Daoy (cell line): Measurements from ENCODE around the gene COL4A5. TPM values are rescaled to one million over a fixed set of nuclear protein-coding genes. Genes with fewer than 3 reads are reported as not detected.
"Not testable (repeated sequence)": the region's sequence is repeated elsewhere in the genome, so short reads cannot be mapped to it uniquely, and the experiment has no call there.

Experiments
- DNase-seq: peaks from one replicate; pipeline ENCODE4 v3.0.0-alpha.2; 2015; ENCODE audit warnings: low read depth
- total RNA-seq: library from RNA; depleted of rRNA; stranded (reverse); fragments of >200 nt; shearing (Covaris generic); gene quantifications from 2 replicates; pipeline ENCODE4 v1.2.3, GENCODE V29; 2014

Gene COL4A5
- total RNA-seq, 1 experiment from 2014 or later: 9.8 TPM

DNA sequence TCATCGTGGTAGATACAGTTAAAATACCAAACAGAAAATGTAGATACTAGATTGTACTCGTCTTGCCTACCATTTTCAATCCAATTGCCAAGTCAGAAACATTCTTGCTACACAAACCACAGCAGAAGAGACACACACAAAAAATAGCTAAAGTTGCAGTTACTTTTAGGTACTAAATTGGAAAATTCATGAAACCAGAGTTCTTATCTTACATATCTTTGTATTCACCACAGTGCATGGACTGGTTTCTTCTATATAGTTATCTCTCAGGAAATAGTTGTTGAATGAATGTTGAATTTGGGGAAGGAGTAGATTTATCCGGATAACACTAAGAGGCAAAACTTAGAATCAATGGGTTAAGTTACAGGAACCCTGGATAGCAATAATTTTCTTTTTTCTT, 14.2 kb downstream of the COL4A5 start:
- no peak for DNase-seq

DNA sequence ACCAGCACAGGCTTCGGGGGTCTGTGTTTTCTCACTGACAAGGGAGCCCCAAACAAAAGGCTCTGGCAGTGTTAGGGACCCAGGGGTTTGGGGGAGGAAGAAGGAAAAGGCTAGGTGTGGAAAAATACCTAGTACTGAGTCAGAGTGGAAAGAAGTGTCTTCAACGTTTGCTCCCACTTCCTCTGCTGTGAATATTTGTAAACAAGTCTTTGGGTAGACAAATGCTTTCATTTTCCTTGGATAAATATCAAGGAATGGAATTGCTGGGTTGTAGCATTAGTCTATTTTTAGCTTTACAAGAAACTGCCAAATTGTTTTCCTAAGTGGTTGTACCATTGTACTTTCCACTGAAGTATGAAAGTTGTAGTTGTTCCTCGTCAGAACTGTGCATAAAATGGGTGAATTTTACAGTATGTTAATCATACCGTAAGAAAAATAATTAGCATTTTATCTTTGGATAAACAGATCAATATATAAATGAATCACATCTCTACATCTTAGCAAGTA, 17.4 kb downstream of the COL4A5 start:
- DNase-seq: no peak

DNA sequence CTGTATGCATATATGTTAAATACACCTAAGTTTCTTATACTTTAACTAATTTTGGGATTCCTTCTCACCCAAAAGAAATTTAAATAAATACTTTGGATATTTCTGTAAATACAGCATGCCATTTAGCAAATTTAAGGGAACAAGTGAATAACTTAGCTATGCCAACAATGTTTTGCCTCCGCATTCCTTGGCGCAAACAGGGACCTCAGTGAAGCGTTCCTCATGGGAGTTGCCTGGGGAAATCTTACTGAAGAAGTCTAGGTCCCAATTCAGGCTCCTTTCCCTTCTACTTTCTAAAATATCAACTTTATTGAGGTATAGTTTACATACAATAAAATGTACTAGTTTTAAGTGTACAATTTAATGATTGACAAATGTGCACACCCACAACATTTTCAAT, 25.0 kb downstream of the COL4A5 start:
- DNase-seq: no peak

DNA sequence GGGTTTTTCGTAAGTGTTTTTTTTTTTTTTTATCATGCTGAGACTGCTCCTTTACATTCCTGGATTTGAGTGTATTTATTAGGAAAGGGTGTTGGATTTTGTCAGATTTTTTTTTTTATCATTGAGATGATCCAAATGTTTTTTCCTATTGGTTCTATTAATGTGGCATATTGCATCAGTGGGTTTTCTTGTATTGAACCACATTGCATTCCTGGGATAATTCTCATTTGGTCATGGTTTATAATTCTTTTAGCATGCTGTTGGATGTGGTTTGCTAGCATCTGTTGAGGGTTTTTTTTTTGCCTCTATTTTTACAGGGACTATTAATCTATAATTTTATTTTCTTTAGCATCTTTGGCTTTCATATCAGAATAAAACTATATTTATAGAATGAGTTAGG, 28.8 kb downstream of the COL4A5 start:
- DNase-seq: no peak

DNA sequence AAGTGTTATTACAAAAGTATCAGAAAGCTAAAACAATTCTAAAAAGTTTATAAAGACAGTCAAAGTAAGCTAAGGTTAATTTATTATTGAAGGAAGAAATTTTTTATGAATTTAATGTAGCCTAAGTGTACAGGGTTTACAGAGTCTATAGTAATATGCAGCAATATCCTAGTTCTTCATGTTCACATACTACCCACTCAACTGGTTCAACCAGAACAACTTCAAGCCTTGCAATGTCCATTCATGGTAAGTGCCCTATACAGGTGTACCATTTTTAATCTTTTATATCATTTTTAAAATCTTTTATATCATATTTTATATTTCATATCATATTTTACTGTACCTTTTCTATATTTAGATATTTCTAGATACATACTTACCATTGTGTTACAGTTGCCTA, 34.3 kb downstream of the COL4A5 start:
- no peak for DNase-seq

GRCh38 chrX:108481528-108481927, 41.9 kb downstream of the COL4A5 start:
- DNase-seq: not testable (repeated sequence)

DNA sequence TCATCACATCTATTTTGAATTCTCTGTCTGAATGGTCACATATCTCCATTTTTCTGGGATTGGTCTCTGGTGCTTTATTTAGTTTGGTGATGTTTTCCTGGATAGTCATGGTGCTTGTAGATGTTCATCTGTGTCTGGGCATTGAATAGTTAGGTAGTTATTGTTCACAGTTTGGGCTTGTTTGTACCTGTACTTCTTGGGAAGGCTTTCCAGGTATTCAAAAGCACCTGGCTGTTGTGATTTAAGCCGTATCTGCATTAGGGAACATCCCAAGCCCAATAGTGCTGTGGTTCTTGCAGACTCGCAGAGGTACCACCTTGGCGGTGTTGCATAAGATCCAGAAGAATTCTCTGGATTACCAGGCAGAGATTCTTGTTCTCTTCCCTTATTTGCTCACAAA, 44.6 kb downstream of the COL4A5 start:
- DNase-seq: no peak

- no peak for DNase-seq
Measured at GRCh38 chrX:108485960-108486359, 46.3 kb downstream of the COL4A5 start.

DNA sequence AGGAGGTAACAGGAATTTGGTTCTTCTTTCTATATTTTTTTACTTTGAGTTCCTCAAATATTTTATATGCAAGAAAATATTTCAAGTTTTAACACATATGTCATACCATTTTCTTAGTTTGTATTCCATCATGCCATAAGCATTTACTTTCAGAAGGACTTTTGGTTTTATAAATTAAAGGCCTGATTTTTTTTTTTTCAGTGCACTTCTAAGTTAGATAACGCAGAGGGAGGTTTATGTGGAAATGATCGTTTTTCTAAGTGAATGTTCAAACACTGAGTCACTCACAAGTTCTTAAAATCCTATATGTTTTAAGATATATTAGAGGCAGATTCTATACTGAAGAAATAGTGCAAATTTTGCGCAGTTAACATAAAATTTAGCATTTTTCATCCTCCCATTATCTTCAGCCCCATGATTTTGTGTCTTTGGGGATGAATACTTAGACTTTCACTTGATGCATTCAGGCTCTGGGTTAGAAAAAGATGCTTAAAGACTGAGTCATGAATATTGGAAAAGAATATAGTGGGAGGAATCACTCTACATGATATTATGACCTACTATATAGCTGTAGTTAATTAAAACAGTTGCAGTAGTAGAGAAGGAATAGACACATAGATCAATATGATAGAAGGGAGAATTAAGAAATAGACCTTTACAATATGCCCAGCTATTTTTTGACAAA, 54.9 kb downstream of the COL4A5 start:
- no peak for DNase-seq

DNA sequence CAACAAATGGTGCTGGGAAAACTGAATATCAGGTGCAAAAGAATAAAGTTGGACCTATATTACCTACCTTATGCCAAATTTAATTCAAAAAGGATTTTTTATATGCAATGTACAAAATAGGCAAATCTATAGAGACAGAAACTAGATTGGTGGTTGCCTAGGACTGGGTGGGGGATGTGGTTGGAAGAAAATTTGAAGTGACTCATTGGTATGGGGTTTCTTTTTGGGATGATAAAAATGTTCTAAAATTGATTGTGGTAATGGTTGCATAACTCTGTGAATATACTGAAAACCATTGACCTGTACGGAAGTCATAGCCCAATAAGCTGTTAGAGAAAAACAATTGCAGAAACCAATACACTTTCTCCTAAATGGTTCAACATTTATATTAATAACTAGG, 72.1 kb downstream of the COL4A5 start:
- DNase-seq: no peak

- no peak for DNase-seq
Measured at GRCh38 chrX:108516184-108516583, 76.5 kb downstream of the COL4A5 start.

GRCh38 chrX:108527724-108528123, 88.1 kb downstream of the COL4A5 start:
- no peak for DNase-seq

DNA sequence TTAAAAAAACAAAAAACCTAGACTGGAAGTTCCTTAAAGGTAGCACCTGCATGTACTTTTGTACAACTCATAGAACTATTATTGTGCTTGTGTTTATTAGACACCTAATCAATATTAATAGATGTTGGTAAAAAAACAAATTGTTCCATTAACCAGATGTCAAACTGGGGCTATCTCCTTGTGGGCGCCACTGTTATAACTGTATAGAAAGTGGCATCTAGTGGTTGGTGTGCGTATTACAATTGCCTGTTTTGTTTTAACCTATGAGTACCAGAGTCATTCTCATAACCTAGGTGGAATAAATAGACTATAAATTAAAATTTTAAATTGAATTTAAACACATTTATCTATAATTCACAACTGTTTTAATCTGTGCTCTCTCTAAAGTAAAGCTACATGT, 97.4 kb downstream of the COL4A5 start:
- peak; percentile 7 for DNase-seq

GRCh38 chrX:108541286-108541685, 101.6 kb downstream of the COL4A5 start:
- no peak for DNase-seq

- DNase-seq: no peak
Measured at GRCh38 chrX:108557580-108557979, 117.9 kb downstream of the COL4A5 start.

GRCh38 chrX:108558217-108558616, 118.6 kb downstream of the COL4A5 start:
- DNase-seq: no peak

DNA sequence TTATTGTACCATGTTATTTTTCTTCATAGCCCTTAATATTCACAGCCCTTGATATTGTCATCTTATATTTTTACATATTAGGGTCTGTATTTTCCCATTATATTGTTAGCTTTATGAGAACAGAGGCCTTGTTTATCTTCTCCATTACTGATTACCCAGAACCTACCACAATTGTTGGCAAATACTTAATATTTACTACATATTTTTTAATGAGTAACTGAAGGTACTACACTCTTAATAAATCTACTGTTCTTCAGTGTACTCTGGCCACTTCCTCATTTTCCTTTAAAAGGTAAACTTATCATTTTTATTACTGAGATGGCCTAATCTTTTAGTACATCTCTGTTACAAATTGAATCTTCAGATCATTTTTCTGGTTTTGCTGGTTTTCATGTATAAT, 133.5 kb downstream of the COL4A5 start:
- no peak for DNase-seq

DNA sequence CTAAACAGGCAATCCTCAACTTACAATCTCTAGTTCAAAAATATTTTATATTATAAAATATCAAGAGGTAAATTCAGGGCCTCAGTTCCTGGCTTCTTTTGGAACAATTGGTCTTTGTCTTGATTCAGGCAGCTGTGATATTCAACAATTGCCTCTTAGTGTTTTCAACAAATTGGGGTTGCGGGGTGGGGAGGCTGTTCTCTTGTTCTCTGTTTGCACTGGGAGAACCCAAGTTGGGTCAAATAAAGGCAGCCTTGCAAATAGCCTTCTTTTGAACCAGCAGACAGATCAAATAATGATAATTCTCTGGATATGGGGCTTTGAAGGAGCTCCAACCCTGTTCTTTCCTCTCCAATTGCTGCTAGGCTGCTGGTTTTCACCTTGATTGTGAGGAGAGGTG, 142.5 kb downstream of the COL4A5 start:
- DNase-seq: no peak

- DNase-seq: no peak
Measured at GRCh38 chrX:108584617-108585211, 145.1 kb downstream of the COL4A5 start.

GRCh38 chrX:108590496-108590895, 150.9 kb downstream of the COL4A5 start:
- DNase-seq: peak; percentile 3

DNA sequence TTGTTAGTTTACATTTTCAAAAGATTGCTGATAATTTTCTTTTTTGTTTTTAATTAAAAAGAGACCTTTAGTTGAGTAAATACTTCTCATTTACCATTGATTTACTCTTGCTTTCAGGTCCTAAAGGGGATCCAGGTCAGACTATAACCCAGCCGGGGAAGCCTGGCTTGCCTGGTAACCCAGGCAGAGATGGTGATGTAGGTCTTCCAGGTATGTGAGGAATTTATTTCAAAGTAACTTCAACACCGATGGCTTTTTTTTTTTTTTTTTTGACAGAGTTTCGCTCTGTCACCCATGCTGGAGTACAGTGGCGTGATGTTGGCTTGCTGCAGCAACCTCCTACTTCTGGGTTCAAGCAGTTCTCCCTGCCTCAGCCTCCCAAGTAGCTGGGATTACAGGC, 161.6 kb downstream of the COL4A5 start:
- DNase-seq: no peak

GRCh38 chrX:108610141-108610540, 170.5 kb downstream of the COL4A5 start:
- DNase-seq: no peak

DNA sequence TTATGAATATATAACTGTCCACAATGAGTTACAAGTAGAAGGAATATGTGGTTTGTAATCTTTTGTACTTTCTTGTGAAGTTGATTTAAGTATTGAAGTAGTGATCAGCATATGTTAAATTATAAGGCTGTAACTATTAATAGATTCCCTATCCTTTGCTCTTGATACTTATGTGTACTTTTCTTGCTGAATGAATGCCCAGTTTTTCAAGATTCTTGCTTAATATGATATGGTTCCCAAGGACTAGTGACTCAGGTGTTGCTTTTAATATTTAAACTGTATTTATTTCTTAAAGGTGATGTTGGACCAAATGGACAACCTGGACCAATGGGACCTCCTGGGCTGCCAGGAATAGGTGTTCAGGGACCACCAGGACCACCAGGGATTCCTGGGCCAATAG, 175.0 kb downstream of the COL4A5 start:
- DNase-seq: no peak

GRCh38 chrX:108640817-108641216, 201.2 kb downstream of the COL4A5 start:
- no peak for DNase-seq
